Prostate gland (tissue), 2 donors: ENCODE results near the gene SPDYE17. TPM values are rescaled to one million over a fixed set of nuclear protein-coding genes. Genes with fewer than 3 reads are reported as not detected.
"Not testable (repeated sequence)": the region's sequence is repeated elsewhere in the genome, so short reads cannot be mapped to it uniquely, and the experiment has no call there.

ENCODE experiments used
- DNase-seq: peaks from one replicate; pipeline ENCODE4 v3.0.0-alpha.2; 2019; ENCODE audit warnings: low spot score
- H3K27ac ChIP-seq, 2 donors: fragments of 200-600 bp; sonication (generic); 2 replicates each; pipeline ENCODE4 v1.5.1; 2017 to 2019
- H3K27me3 ChIP-seq: fragments of 200-600 bp; sonication (generic); replicated peaks from 2 replicates; pipeline ENCODE4 v1.5.1; 2019; ENCODE audit not compliant: insufficient read depth
- H3K36me3 ChIP-seq, 2 donors: fragments of 200-600 bp; sonication (generic); 1 replicate in 1 of 2; 2 replicates in 1 of 2; pipeline versions ENCODE4 v1.5.1 to v1.8.1; 2017 to 2019
- H3K4me1 ChIP-seq: fragments of 200-600 bp; sonication (generic); replicated peaks from 2 replicates; pipeline ENCODE4 v1.5.1; 2019
- H3K4me3 ChIP-seq, 2 donors: fragments of 200-600 bp; sonication (generic); 2 replicates each; pipeline ENCODE4 v1.5.1; 2017 to 2019
- H3K9me3 ChIP-seq: fragments of 200-600 bp; sonication (generic); 2 replicates; pipeline ENCODE4 v1.5.1; 2017
- WGBS: methylation state at CpG from one replicate; pipeline ENCODE4 v1.1.5; 2018; 5-methylcytosine and 5-hydroxymethylcytosine counted together
- intact Hi-C: fragments of 100-400 bp; cut with DNase I; formaldehyde crosslinking; loops from one replicate; pipeline ENCODE4 v1.14.2; 2022
- total RNA-seq, 2 donors: library from RNA; depleted of rRNA; stranded (reverse); fragments of >200 nt; gene quantifications; one replicate each; pipeline ENCODE4 v1.1.0, GENCODE V29; 2016

SPDYE17 gene
- not detected for total RNA-seq

GRCh38 chr7:77032261-77032660 is at the start of gene SPDYE17:
TSS of gene SPDYE17 (minus strand) at chr7:77032361. CDS start at chr7:77030570, 1,791 bp downstream.
- H3K4me3 ChIP-seq, H3K9me3 ChIP-seq, H3K4me1 ChIP-seq, DNase-seq, H3K27ac ChIP-seq, H3K27me3 ChIP-seq, H3K36me3 ChIP-seq, intact Hi-C loops: not testable (repeated sequence)
- 75% methylated on average over 4 of the region's 8 CpGs for WGBS

DNA sequence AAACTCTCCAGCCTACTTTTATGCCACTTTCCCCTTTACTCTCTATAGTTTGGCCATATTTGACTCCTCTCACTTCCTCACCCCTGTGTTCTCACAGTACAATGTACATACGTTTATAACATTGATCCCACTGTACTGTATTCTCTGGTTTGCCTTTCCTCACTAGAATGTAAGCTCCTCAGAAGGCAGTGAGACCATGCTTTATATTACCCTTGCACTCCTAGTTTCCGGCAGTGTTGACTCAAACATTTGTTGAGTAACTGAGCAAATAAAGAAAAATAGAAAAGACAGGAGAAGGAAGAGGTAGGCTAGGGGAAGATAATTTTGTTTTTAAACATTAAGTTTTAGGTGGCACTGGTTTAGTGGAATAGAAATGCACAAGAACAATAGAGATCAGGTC is 48.1 kb upstream of the SPDYE17 start:
- H3K27ac ChIP-seq, H3K4me3 ChIP-seq, H3K27me3 ChIP-seq, H3K9me3 ChIP-seq, H3K36me3 ChIP-seq, intact Hi-C loops, H3K4me1 ChIP-seq, DNase-seq: not testable (repeated sequence)
- 33% methylated on average over 1 of the region's 2 CpGs for WGBS

- intact Hi-C loops, H3K27me3 ChIP-seq, H3K36me3 ChIP-seq, H3K27ac ChIP-seq, H3K9me3 ChIP-seq, H3K4me3 ChIP-seq, DNase-seq, H3K4me1 ChIP-seq: not testable (repeated sequence)
- WGBS, result 68% methylated on average over 4 of the region's 5 CpGs
Measured at GRCh38 chr7:77079624-77080023, 47.5 kb upstream of the SPDYE17 start.

- not testable (repeated sequence) for DNase-seq
Measured at GRCh38 chr7:77079112-77079511, 47.0 kb upstream of the SPDYE17 start.

DNA sequence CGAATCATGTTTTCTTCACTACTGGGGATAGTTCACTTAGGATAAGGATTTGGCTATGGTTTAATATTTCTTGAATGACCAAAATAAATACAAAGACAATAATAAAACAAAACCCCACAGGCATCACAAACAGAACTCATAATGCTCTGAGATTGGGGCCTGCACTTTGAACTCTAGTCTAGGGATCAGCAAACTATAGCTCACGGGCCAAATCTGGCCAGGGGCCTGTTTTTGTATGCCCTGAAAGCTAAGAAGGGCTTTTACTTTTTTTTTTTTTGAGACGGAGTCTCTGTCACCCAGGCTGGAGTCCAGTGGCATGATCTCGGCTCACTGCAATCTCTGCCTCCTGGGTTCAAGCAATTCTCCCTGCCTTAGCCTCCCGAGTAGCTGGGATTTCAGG is 44.9 kb upstream of the SPDYE17 start:
- H3K36me3 ChIP-seq, H3K27ac ChIP-seq, DNase-seq, H3K4me1 ChIP-seq, H3K4me3 ChIP-seq, H3K9me3 ChIP-seq, intact Hi-C loops, H3K27me3 ChIP-seq: not testable (repeated sequence)
- WGBS, result no CpG with 5 or more reads among the region's 5 CpGs

More at GRCh38 chr7:77079112-77079511, 47.0 kb upstream of the SPDYE17 start:
- H3K36me3 ChIP-seq, H3K4me3 ChIP-seq, H3K4me1 ChIP-seq, H3K27ac ChIP-seq, H3K9me3 ChIP-seq, intact Hi-C loops, H3K27me3 ChIP-seq: not testable (repeated sequence)

- H3K9me3 ChIP-seq, H3K4me1 ChIP-seq, H3K27ac ChIP-seq, H3K36me3 ChIP-seq, intact Hi-C loops, H3K27me3 ChIP-seq, DNase-seq, H3K4me3 ChIP-seq: not testable (repeated sequence)
- no CpG with 5 or more reads among the region's 6 CpGs for WGBS
Measured at GRCh38 chr7:77074786-77075396, 42.7 kb upstream of the SPDYE17 start.

DNA sequence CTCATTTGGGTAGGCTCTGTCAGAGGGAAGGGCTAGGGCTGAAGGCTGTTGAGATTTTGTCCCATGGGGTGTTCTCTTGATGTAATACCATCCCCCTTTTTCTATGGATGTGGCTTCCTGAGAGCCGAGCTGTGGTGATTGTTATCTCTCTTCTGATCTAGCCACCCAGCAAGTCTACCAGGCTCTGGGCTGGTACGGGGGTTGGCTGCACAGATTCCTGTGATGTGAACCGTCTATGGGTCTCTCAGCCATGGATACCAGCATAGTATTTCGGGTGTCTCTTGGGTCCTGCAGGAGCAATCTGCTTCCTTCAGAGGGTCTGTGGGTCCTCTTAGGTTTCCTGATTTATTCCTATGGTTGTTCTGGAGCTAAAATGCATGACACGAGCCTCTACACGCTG is 38.9 kb upstream of the SPDYE17 start:
- WGBS, result 89% methylated on average over 6 of the region's 6 CpGs
- H3K4me3 ChIP-seq, H3K27ac ChIP-seq, H3K9me3 ChIP-seq, intact Hi-C loops, DNase-seq, H3K36me3 ChIP-seq, H3K27me3 ChIP-seq, H3K4me1 ChIP-seq: not testable (repeated sequence)

- H3K36me3 ChIP-seq, DNase-seq, H3K9me3 ChIP-seq, H3K4me3 ChIP-seq, H3K27me3 ChIP-seq, H3K4me1 ChIP-seq, intact Hi-C loops, H3K27ac ChIP-seq: not testable (repeated sequence)
- 80% methylated on average over 7 of the region's 7 CpGs for WGBS
Measured at GRCh38 chr7:77065869-77066268, 33.7 kb upstream of the SPDYE17 start.

DNA sequence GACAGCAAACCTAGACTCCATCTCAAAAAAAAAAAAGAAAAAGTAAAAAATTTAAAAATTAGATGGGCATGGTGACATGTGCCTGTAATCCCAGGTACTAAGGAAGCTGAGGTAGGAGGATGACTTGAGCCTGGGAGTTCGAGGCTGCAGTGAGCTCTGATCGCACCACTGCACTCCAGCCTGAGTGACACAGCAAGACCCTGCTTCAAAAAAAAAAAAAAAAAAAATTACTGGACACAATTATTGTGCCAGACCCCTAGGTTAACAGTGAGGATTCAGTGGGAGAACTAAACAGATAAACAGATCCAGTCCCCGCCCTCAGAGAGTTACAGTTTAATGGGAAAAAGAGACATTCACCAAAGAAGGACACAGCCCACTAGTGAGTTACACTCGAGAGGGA is 31.6 kb upstream of the SPDYE17 start:
- H3K4me3 ChIP-seq, H3K27me3 ChIP-seq, H3K27ac ChIP-seq, DNase-seq, intact Hi-C loops, H3K4me1 ChIP-seq, H3K9me3 ChIP-seq, H3K36me3 ChIP-seq: not testable (repeated sequence)
- 89% methylated on average over 4 of the region's 4 CpGs for WGBS

- H3K9me3 ChIP-seq, H3K36me3 ChIP-seq, H3K4me1 ChIP-seq, H3K4me3 ChIP-seq, H3K27me3 ChIP-seq, H3K27ac ChIP-seq, DNase-seq, intact Hi-C loops: not testable (repeated sequence)
- 90% methylated on average over 4 of the region's 4 CpGs for WGBS
Measured at GRCh38 chr7:77062557-77062956, 30.4 kb upstream of the SPDYE17 start, which contains the start of gene SPDYE18. TSS of gene SPDYE18 (minus strand) at chr7:77062558. CDS start at chr7:77060512, 2,046 bp downstream.

GRCh38 chr7:77026349-77026748 is 5.8 kb downstream of the SPDYE17 start:
- H3K36me3 ChIP-seq, H3K27ac ChIP-seq, H3K4me3 ChIP-seq, DNase-seq, H3K9me3 ChIP-seq, H3K27me3 ChIP-seq, H3K4me1 ChIP-seq, intact Hi-C loops: not testable (repeated sequence)
- WGBS, result 90% methylated on average over 9 of the region's 10 CpGs

- not testable (repeated sequence) for H3K27ac ChIP-seq
Measured at GRCh38 chr7:77010074-77010680, 22.0 kb downstream of the SPDYE17 start.

More at GRCh38 chr7:77010074-77010680, 22.0 kb downstream of the SPDYE17 start:
- DNase-seq, intact Hi-C loops, H3K4me1 ChIP-seq, H3K9me3 ChIP-seq, H3K36me3 ChIP-seq, H3K4me3 ChIP-seq, H3K27me3 ChIP-seq: not testable (repeated sequence)
- WGBS, result 32% methylated on average over 7 of the region's 16 CpGs
